Adrenal gland (tissue), 12 donors: Measurements from ENCODE around the gene FMN1. TPM values are rescaled to one million over a fixed set of nuclear protein-coding genes. Genes with fewer than 3 reads are reported as not detected.

ENCODE experiments used
- DNase-seq, 7 donors: peaks; one replicate each; pipeline ENCODE4 v3.0.0-alpha.2; 2019 to 2020
- H3K27ac ChIP-seq, 5 donors: fragments of 200-600 bp; sonication (generic) in 4 of 5; 1 replicate in 3 of 5; 2 replicates in 2 of 5; pipeline versions ENCODE4 v1.5.1 to v1.8.0; 2016 to 2020; ENCODE audit warnings: mild to moderate bottlenecking in 1 of 5
- H3K27me3 ChIP-seq: fragments of 200-600 bp; 2 replicates; pipeline ENCODE4 v1.8.0; 2021
- H3K36me3 ChIP-seq, 2 donors: fragments of 200-600 bp; replicated peaks in 1 of 2; 1 replicate in 1 of 2; 2 replicates in 1 of 2; pipeline versions ENCODE4 v1.5.1 to v1.8.0; 2018 to 2022
- H3K4me1 ChIP-seq, 2 donors: fragments of 200-600 bp; replicated peaks in 1 of 2; 1 replicate in 1 of 2; 2 replicates in 1 of 2; pipeline versions ENCODE4 v1.5.1 to v1.8.0; 2018 to 2021
- H3K4me3 ChIP-seq, 4 donors: fragments of 200-600 bp; sonication (generic) in 3 of 4; one replicate each; pipeline ENCODE4 v1.5.1; 2016 to 2018
- H3K9me3 ChIP-seq, 3 donors: fragments of 200-600 bp; sonication (generic) in 1 of 3; replicated peaks in 1 of 3; 1 replicate in 2 of 3; 2 replicates in 1 of 3; pipeline versions ENCODE4 v1.5.1 to v1.8.0; 2016 to 2021
- CTCF ChIP-seq, 6 experiments: fragments of 450-650 bp in 4 of 6; fragments of 200-600 bp in 2 of 6; sonication (generic) in 1 of 6; IDR thresholded peaks; 1 replicate in 5 of 6; 2 replicates in 1 of 6; pipeline versions ENCODE4 v1.5.1 to v1.8.0; 2016 to 2021; ENCODE audit warnings: antibody characterized with exemption in 6 of 6, mild to moderate bottlenecking in 2 of 6, moderate library complexity in 1 of 6
- POLR2A ChIP-seq, 2 donors: fragments of 450-650 bp; IDR thresholded peaks; one replicate each; pipeline ENCODE4 v1.6.1; 2017; ENCODE audit warnings: antibody characterized with exemption in 2 of 2, mild to moderate bottlenecking in 2 of 2, moderate library complexity in 1 of 2
- WGBS, 4 donors: extraction: QIAGEN DNeasy Blood & Tissue Kit in 2 of 4; methylation state at CpG; one replicate each; pipeline versions ENCODE4 v1.1.5 to v1.1.7; 2013 to 2017; 5-methylcytosine and 5-hydroxymethylcytosine counted together
- intact Hi-C, 2 donors: fragments of 100-400 bp; cut with DNase I; formaldehyde crosslinking; loops; one replicate each; pipeline versions ENCODE4 v1.14.1 to v1.15.0; 2022 to 2023
- polyA plus RNA-seq, 3 donors: library from polyadenylated mRNA; stranded (reverse); fragments of 200-250 nt in 2 of 3; fragments of 350-450 nt in 1 of 3; fragmentation: Illumina TruSeq in 1 of 3; extraction: RNeasy Lipid Tissue Mini Kit (QIAGEN cat#74804) in 1 of 3; gene quantifications; one replicate each; pipeline ENCODE4 v1.2.3, GENCODE V29; 2013 to 2014
- total RNA-seq, 9 donors: library from RNA; depleted of rRNA in 4 of 9; stranded (reverse); fragments of >200 nt in 4 of 9; fragments of 120-200 nt in 1 of 9; fragmentation: NEBNext Ultra II Directional in 1 of 9; extraction: Animal tissue kit (Norgen Biotek cat#: 25700) in 1 of 9; gene quantifications; one replicate each; pipeline versions ENCODE4 v1.1.0 to v1.2.4, GENCODE V29; 2013 to 2023
- donor health status: healthy with polysubstance abuse.
- donor health status: Bipolar disorder and iron deficiency.
- donor health status: DM: yes; HTN: yes; CAD: no.
- donor health status: DM: no; HTN: no; CAD: no.
- donor health status: DM: no; HTN: no; CAD: no.
- donor health status: DM: yes; HTN: yes; CAD: no.

Gene FMN1
- total and polyA plus RNA-seq, 12 donors = 0.37 to 29.2 (median 11.4) TPM

GRCh38 chr15:33242165-33242564 lies 47.7 kb upstream of the FMN1 start:
- no peak for TF ChIP-seq CTCF (IDR thresholded peaks at IDR 0.05)
- TF ChIP-seq POLR2A (IDR thresholded peaks at IDR 0.05) = no peak
- WGBS, 4 donors = 72 to 91% (median 78%) methylated on average over 1 of the region's 1 CpG
- intact Hi-C loops = no loop called here
- no peak for DNase-seq
- Histone ChIP-seq H3K4me3 (no peak overlapping the region), H3K9me3 (no peaks in the 10 kb centered on the region), H3K27ac (no peak overlapping the region), H3K27me3 (no peaks in the 10 kb centered on the region), H3K4me1 (no peaks in the 10 kb centered on the region), H3K36me3 (no peaks in the 10 kb centered on the region)

DNA sequence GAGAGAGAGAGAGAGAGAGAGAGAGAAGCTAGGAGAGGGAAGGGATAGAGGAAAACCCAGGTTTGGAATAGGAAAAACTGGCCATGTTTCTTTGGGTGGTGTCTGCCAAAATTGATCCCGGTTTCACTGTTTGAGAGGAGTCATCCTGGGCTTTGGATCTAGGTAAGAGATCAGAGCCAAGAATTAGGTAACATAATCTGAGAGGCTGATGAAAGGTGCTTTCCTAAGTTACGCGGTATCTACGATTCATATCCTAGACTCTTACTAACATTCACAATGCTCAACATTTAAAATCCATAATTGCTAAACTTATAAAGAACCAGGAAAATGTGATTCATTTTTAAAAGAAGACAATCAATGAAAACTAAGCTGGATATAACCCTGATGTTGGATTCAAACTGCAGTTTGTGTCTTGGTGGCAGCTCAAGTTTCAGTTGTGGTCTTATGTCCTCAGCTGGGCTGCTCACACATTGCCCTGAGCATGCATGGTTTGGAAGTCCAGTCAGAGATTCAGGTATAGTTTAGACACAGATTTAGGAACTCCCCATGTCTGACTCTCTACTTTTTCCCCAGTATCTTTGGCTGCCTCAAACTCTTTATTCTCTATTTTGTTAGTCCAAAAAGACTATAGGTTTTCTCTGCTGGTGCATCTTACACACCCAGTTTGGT lies 42.5 kb upstream of the FMN1 start:
- Histone ChIP-seq H3K36me3 (no peaks in the 10 kb centered on the region), H3K4me3 (no peak overlapping the region), H3K9me3 (no peaks in the 10 kb centered on the region), H3K27ac (no peak overlapping the region), H3K4me1 (no peaks in the 10 kb centered on the region), H3K27me3 (no peaks in the 10 kb centered on the region)
- no peak for DNase-seq
- TF ChIP-seq CTCF (IDR thresholded peaks at IDR 0.05) (no peak), POLR2A (IDR thresholded peaks at IDR 0.05) (no peak)
- intact Hi-C loops = loop anchor here in 1 of 2 donors (10.0 kb wide), 1 partner anchor 458 kb away; no protein-coding TSS in a partner anchor
- WGBS, 4 donors = 84 to 90% (median 87%) methylated on average over 4 of the region's 4 CpGs

- Histone ChIP-seq H3K9me3 (no peaks in the 10 kb centered on the region), H3K4me3 (no peak overlapping the region), H3K27me3 (no peaks in the 10 kb centered on the region), H3K4me1 (no peaks in the 10 kb centered on the region), H3K36me3 (no peaks in the 10 kb centered on the region), H3K27ac (no peak overlapping the region)
- DNase-seq = peak in 3 of 7 donors; percentile 11 to 21 (median 21)
- TF ChIP-seq CTCF (IDR thresholded peaks at IDR 0.05) (peak in 5 of 6 experiments; percentile 25 to 55 (median 45)), POLR2A (IDR thresholded peaks at IDR 0.05) (no peak)
- 28 to 30% (median 28%) methylated on average over 5 of the region's 5 CpGs for WGBS, 4 donors
- intact Hi-C loops = loop anchor here in 1 of 2 donors (10.0 kb wide), 1 partner anchor 461 kb away; no protein-coding TSS in a partner anchor
Observed at GRCh38 chr15:33234020-33234461, 39.5 kb upstream of the FMN1 start.

DNA sequence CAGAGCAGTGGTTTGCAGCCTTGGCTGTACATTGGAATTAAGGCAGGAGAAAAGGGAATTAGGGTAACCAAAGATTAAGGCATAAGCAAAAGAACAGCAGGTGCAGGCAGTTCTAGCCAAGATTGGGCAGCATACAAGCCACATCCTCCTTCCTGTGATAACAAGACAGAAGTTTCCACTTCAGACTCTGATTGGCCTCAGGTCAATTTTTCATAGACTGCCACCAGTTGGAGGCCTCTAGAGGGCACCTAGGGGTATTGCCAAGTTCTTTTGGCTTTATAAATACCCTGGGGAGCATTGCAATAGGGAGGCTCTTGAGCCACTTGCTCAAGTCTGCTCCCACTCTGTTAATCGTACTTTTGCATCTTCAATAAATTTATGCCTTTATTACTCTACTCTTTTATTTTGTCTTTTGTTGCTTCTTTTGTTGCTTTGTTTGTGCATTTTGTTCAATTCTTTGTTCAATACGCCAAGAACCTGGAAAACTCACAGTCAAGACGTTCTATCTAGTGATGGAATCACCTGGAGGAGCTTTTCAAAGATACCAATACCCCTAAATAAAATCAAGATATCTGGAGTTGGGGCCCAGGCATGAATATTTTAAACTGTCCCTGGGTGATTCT lies 32.2 kb upstream of the FMN1 start:
- Histone ChIP-seq H3K27me3 (no peaks in the 10 kb centered on the region), H3K36me3 (no peaks in the 10 kb centered on the region), H3K4me3 (no peak overlapping the region), H3K9me3 (no peaks in the 10 kb centered on the region), H3K4me1 (no peaks in the 10 kb centered on the region), H3K27ac (no peak overlapping the region)
- WGBS, 4 donors = 79 to 85% (median 83%) methylated on average over 3 of the region's 3 CpGs
- DNase-seq = peak; percentile 28 to 78 (median 66)
- intact Hi-C loops = no loop called here
- TF ChIP-seq POLR2A (IDR thresholded peaks at IDR 0.05) (no peak), CTCF (IDR thresholded peaks at IDR 0.05) (peak; percentile 23 to 57 (median 43))
